Endothelial cell (in vitro differentiated cells): ENCODE measurements around the gene OR2T34. TPM values are rescaled to one million over a fixed set of nuclear protein-coding genes. Genes with fewer than 3 reads are reported as not detected.
"Not testable (repeated sequence)": the region's sequence is repeated elsewhere in the genome, so short reads cannot be mapped to it uniquely, and the experiment has no call there.

ENCODE experiments used
- DNase-seq: peaks from one replicate; pipeline ENCODE4 v3.0.0; 2021; ENCODE audit warnings: low spot score
- H3K27ac Mint-ChIP-seq: one replicate; pipeline ENCODE4 v1.8.0; 2021; ENCODE audit warnings: mixed read lengths, inconsistent platforms; ENCODE audit not compliant: unreplicated experiment
- H3K27me3 Mint-ChIP-seq: one replicate; pipeline ENCODE4 v1.8.0; 2021; ENCODE audit warnings: mild to moderate bottlenecking, moderate library complexity, mixed read lengths, inconsistent platforms; ENCODE audit not compliant: unreplicated experiment
- H3K36me3 Mint-ChIP-seq: one replicate; pipeline ENCODE4 v1.8.0; 2021; ENCODE audit warnings: mild to moderate bottlenecking, low read depth, mixed read lengths, inconsistent platforms; ENCODE audit not compliant: unreplicated experiment
- H3K4me1 Mint-ChIP-seq: one replicate; pipeline ENCODE4 v1.8.0; 2021; ENCODE audit warnings: mild to moderate bottlenecking, mixed read lengths, inconsistent platforms; ENCODE audit not compliant: unreplicated experiment
- H3K4me3 Mint-ChIP-seq: one replicate; pipeline ENCODE4 v1.8.0; 2021; ENCODE audit warnings: mild to moderate bottlenecking, mixed read lengths, inconsistent platforms; ENCODE audit not compliant: unreplicated experiment
- H3K9me3 Mint-ChIP-seq: one replicate; pipeline ENCODE4 v1.8.0; 2021; ENCODE audit warnings: mixed read lengths, inconsistent platforms; ENCODE audit not compliant: unreplicated experiment
- total RNA-seq: library from RNA; stranded (reverse); fragmentation: NEBNext Ultra II Directional; extraction: Animal tissue kit (Norgen Biotek cat#: 25700); gene quantifications from one replicate; pipeline ENCODE4 v1.2.1, GENCODE V29; 2021; ENCODE audit not compliant: unreplicated experiment
- TF ChIP-seq, protein P1 (sequence below): fragments of 200-600 bp; sonication (generic); IDR thresholded peaks from one replicate; pipeline ENCODE4 v1.5.0; 2021; ENCODE audit warnings: antibody characterized with exemption; ENCODE audit not compliant: unreplicated experiment

OR2T34 gene
- total RNA-seq, 1 donor from 2014 or later: not detected

GRCh38 chr1:248585266-248585665 is 10.7 kb upstream of the OR2T34 start:
- no peaks in the 10 kb centered on the region for H3K27me3 Mint-ChIP-seq
- no peak for DNase-seq

DNA sequence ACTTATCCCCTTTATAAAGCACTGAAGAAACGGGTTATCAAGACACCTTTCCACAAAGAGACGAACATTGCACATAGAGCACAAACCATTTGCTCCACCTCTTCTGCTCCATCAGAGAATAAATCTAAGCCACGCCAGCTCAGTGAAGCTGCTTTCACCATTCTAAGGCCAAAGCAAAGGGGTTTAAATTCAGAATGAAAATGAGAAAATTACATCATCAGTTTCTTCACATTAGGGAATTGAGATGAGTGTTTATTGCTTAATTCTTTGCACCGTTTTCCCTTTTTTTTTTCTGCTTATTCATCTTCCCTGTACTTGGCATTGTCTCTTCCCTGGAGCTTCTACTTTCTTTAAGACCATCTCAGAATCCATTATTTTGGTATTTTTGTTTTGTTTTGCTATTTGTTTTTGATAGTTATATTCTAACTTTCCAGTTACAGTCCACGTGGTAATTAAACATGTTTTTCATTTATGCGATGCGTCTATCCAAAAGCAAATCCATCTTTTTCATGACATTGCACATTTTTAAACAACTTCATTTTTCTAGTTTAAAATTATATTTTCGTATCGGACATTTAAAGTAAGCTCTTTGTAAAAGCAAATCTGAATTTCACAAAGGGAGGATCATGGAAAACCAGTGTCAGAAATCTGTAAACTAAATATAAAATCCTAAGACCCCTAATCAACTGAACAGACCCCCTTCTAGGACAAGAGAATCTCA is 1.9 kb upstream of the OR2T34 start:
- no peaks in the 10 kb centered on the region for H3K4me1 Mint-ChIP-seq
- peaks cover 2% of the 10 kb centered on the region for H3K27me3 Mint-ChIP-seq
- TF ChIP-seq, protein P1, sequence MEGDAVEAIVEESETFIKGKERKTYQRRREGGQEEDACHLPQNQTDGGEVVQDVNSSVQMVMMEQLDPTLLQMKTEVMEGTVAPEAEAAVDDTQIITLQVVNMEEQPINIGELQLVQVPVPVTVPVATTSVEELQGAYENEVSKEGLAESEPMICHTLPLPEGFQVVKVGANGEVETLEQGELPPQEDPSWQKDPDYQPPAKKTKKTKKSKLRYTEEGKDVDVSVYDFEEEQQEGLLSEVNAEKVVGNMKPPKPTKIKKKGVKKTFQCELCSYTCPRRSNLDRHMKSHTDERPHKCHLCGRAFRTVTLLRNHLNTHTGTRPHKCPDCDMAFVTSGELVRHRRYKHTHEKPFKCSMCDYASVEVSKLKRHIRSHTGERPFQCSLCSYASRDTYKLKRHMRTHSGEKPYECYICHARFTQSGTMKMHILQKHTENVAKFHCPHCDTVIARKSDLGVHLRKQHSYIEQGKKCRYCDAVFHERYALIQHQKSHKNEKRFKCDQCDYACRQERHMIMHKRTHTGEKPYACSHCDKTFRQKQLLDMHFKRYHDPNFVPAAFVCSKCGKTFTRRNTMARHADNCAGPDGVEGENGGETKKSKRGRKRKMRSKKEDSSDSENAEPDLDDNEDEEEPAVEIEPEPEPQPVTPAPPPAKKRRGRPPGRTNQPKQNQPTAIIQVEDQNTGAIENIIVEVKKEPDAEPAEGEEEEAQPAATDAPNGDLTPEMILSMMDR: no peak
- H3K4me3 Mint-ChIP-seq: no peak overlapping the region
- H3K36me3 Mint-ChIP-seq: no peaks in the 10 kb centered on the region
- no peak for DNase-seq
- peaks cover 14% of the 10 kb centered on the region for H3K9me3 Mint-ChIP-seq
- H3K27ac Mint-ChIP-seq: no peak overlapping the region

More at GRCh38 chr1:248585266-248585665, 10.7 kb upstream of the OR2T34 start:
- H3K27ac Mint-ChIP-seq: no peak overlapping the region
- H3K4me1 Mint-ChIP-seq: no peaks in the 10 kb centered on the region
- no peak overlapping the region for H3K4me3 Mint-ChIP-seq
- no peaks in the 10 kb centered on the region for H3K36me3 Mint-ChIP-seq
- TF ChIP-seq, protein P1: no peak
- peaks cover 8% of the 10 kb centered on the region for H3K9me3 Mint-ChIP-seq

DNA sequence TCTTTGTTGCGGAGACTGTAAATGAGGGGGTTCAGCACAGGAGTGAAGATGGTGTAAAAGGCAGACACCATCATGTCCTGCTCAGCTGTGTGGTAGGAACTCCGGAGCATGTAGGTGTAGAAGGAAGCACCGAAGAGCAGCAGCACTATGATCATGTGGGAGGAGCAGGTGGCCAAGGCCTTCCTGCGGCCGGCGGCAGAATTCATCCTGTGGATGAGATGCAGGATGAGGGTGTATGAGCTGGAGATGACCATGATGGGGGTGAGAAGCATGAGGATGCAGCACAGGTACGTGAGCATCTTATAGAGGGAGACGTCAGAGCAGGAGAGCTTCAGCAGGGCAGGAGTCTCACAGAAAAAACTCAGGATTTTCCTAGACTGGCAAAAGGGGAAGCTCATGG is 701 bp downstream of the OR2T34 start:
- not testable (repeated sequence) for H3K27me3 Mint-ChIP-seq, H3K36me3 Mint-ChIP-seq, DNase-seq, H3K4me3 Mint-ChIP-seq, H3K27ac Mint-ChIP-seq, H3K4me1 Mint-ChIP-seq, H3K9me3 Mint-ChIP-seq

DNA sequence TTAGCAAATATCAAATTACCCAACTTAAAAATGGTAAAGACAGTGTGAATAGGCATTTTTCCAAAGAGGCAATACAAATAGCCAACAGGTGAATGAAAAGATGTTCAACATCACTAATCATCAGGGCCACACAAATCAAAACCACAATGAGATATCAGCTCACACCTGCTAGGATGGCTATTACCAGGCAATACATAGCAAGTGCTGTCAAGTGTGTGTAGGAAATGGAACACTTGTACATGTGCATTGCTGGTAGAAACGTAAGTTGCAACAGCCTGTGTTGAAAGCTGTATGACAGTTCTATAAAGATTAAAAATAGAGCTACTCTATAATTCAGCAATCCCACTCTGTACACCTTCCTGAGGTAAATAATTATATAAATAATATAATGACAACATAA is 2.5 kb downstream of the OR2T34 start:
- H3K4me3 Mint-ChIP-seq, H3K27ac Mint-ChIP-seq, H3K27me3 Mint-ChIP-seq, H3K4me1 Mint-ChIP-seq, H3K36me3 Mint-ChIP-seq, DNase-seq, H3K9me3 Mint-ChIP-seq: not testable (repeated sequence)

GRCh38 chr1:248570811-248571210 is 3.7 kb downstream of the OR2T34 start:
- H3K9me3 Mint-ChIP-seq, DNase-seq, H3K27me3 Mint-ChIP-seq, H3K4me1 Mint-ChIP-seq, H3K36me3 Mint-ChIP-seq, H3K27ac Mint-ChIP-seq, H3K4me3 Mint-ChIP-seq: not testable (repeated sequence)

DNA sequence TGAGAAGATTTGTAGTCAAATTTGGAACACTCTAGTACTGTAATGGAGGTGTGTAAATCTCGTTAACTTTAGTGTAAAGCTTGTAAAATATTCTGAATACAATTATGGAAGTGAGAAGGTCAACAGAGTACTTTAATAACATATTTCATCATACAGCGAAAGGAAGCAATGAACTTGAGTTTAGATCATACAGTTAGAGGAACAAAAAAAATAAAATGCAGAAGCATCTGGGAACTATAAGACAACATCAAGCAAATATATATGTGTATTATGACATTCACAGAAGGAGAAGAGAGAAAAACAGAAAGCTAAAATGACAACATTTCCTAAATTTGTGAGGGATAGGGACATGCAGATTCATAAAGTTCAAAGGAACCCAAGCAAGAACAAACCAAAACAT is 5.5 kb downstream of the OR2T34 start:
- not testable (repeated sequence) for DNase-seq, H3K4me1 Mint-ChIP-seq, H3K36me3 Mint-ChIP-seq, H3K27me3 Mint-ChIP-seq, H3K27ac Mint-ChIP-seq, H3K9me3 Mint-ChIP-seq, H3K4me3 Mint-ChIP-seq

- H3K9me3 Mint-ChIP-seq, H3K27ac Mint-ChIP-seq, H3K27me3 Mint-ChIP-seq, H3K4me1 Mint-ChIP-seq, H3K4me3 Mint-ChIP-seq, DNase-seq, H3K36me3 Mint-ChIP-seq: not testable (repeated sequence)
Observed at GRCh38 chr1:248565530-248566373, 8.8 kb downstream of the OR2T34 start.

DNA sequence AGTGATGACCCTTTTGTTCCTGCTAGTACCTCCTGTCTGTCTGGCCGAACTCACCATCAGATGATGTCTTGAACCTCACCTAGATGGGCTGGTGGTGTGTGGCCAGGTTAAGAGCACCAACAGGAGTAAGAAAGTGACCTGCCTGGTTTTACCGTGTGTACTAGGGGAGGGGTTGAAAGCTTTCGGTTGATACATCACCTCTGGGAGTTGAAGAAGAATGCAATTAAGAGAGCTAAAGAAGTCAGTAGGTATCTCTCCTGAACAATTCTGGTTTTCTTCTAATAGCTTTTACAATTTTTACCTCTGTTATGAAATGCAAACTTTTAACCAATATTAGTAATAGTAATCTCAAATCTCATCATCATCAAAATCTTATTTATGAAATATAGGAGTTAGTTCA is 11.9 kb downstream of the OR2T34 start, which contains the start of gene OR2T29:
Gene OR2T29, minus strand, starts transcription at position 101 of the 400 bp plus-strand sequence. CDS start 3,281 bp downstream, outside the sequence.
- not testable (repeated sequence) for H3K9me3 Mint-ChIP-seq, H3K27me3 Mint-ChIP-seq, H3K36me3 Mint-ChIP-seq, DNase-seq, H3K4me1 Mint-ChIP-seq, H3K27ac Mint-ChIP-seq, H3K4me3 Mint-ChIP-seq

- not testable (repeated sequence) for H3K4me3 Mint-ChIP-seq, H3K27ac Mint-ChIP-seq, H3K9me3 Mint-ChIP-seq, H3K36me3 Mint-ChIP-seq, H3K4me1 Mint-ChIP-seq, H3K27me3 Mint-ChIP-seq, DNase-seq
Observed at GRCh38 chr1:248551027-248551426, 23.5 kb downstream of the OR2T34 start.

DNA sequence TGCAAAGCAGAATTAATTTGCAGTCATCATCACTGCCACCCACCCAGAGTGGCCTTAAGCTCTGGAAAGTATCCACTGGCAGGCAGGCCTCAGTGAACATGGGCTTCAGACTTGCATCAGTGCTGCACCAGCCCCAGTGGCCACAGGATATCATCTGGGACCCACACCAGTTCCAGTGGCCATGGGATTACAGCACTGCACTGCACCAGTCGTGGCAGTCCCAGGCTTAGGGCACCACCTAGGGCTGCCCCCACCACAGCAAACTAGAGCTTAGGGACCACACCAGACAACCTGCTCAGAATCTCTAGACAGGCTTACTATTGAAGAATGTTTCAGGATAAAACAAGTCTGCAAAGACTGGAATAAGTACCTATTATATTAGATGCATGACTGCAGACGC is 27.2 kb downstream of the OR2T34 start:
- not testable (repeated sequence) for H3K27ac Mint-ChIP-seq, H3K4me1 Mint-ChIP-seq, DNase-seq, H3K9me3 Mint-ChIP-seq, H3K4me3 Mint-ChIP-seq, H3K27me3 Mint-ChIP-seq, H3K36me3 Mint-ChIP-seq
